Endothelial cell of umbilical vein (primary cell): ENCODE measurements around the gene AQP1. TPM values are rescaled to one million over a fixed set of nuclear protein-coding genes. Genes with fewer than 3 reads are reported as not detected.

Source experiments
- BruUV-seq: library from RNA; stranded (reverse); fragments of 400-500 nt; replicated peaks from 2 replicates; lab custom pipeline; 2021; lab: Mats Ljungman, UMichigan
- CTCF ChIA-PET: fragments of 300-600, 350-600 bp; sonication (Branson Sonifier 250); formaldehyde crosslinking; loops from one replicate; lab custom pipeline; 2021; ENCODE audit warnings: antibody characterized with exemption, inconsistent platforms; lab: Charles Lee
- POLR2A ChIA-PET: fragments of 300-600, 350-600 bp; sonication (Branson Sonifier 250); formaldehyde crosslinking; loops from one replicate; lab custom pipeline; 2021; ENCODE audit warnings: antibody characterized with exemption, inconsistent platforms; lab: Charles Lee
- DNase-seq: peaks from one replicate; pipeline ENCODE4 v3.0.0-alpha.2; 2011; ENCODE audit warnings: low read depth, low spot score
- FAIRE-seq: peaks from 2 replicates; lab custom pipeline; 2011; peaks lifted over from hg19 to GRCh38; lab: Jason Lieb, UNC
- H2AFZ ChIP-seq: 2 replicates; pipeline ENCODE4 v1.6.0; 2012; ENCODE audit warnings: low read depth, low read length, control low read depth, inconsistent platforms
- H3K27ac ChIP-seq: 2 replicates; pipeline ENCODE4 v1.5.1; 2011; ENCODE audit warnings: low read depth, mild to moderate bottlenecking, control low read depth, low read length, moderate library complexity; ENCODE audit not compliant: insufficient read depth
- H3K27me3 ChIP-seq, 2 experiments: 2 replicates each; pipeline versions ENCODE4 v1.6.0 to v1.6.1; 2011; ENCODE audit warnings: low read length in 2 of 2, mixed read lengths in 1 of 2; ENCODE audit not compliant: control insufficient read depth in 2 of 2, insufficient read depth in 2 of 2
- H3K36me3 ChIP-seq, 2 experiments: 2 replicates in 1 of 2; 3 replicates in 1 of 2; pipeline ENCODE4 v1.5.1; 2011; ENCODE audit warnings: low read length in 2 of 2, mild to moderate bottlenecking in 1 of 2, moderate library complexity in 1 of 2; ENCODE audit not compliant: control insufficient read depth in 2 of 2, insufficient read depth in 2 of 2; ENCODE audit errors: extremely low read depth in 1 of 2
- H3K4me1 ChIP-seq: 3 replicates; pipeline ENCODE4 v1.5.1; 2011; ENCODE audit warnings: mild to moderate bottlenecking, low read length; ENCODE audit not compliant: control insufficient read depth, insufficient read depth; ENCODE audit errors: extremely low read depth
- H3K4me2 ChIP-seq: 2 replicates; pipeline ENCODE4 v1.6.1; 2011; ENCODE audit warnings: low read length, control low read depth, mixed read lengths; ENCODE audit not compliant: insufficient read depth
- H3K4me3 ChIP-seq, 3 experiments: fragments of 200-600 bp in 1 of 3; sonication (generic), shearing (Covaris generic) in 1 of 3; replicated peaks in 1 of 3; 2 replicates each; pipeline ENCODE4 v1.5.1; 2011 to 2016; ENCODE audit warnings: control low read depth in 3 of 3, low read length in 3 of 3, mild to moderate bottlenecking in 2 of 3, inconsistent platforms in 1 of 3, low read depth in 1 of 3, moderate library complexity in 1 of 3; ENCODE audit not compliant: insufficient read depth in 1 of 3
- H3K79me2 ChIP-seq: 2 replicates; pipeline ENCODE4 v1.6.0; 2012; ENCODE audit warnings: low read length, inconsistent platforms; ENCODE audit not compliant: control insufficient read depth, insufficient read depth
- H3K9ac ChIP-seq: replicated peaks from 2 replicates; pipeline ENCODE3; 2011; ENCODE audit warnings: low read length, control low read depth; ENCODE audit not compliant: insufficient read depth; ENCODE audit errors: extremely low read depth
- H3K9me1 ChIP-seq: replicated peaks from 3 replicates; pipeline ENCODE4 v1.6.0; 2011; ENCODE audit warnings: mild to moderate bottlenecking, low read length; ENCODE audit not compliant: control insufficient read depth, insufficient read depth; ENCODE audit errors: extremely low read depth
- H3K9me3 ChIP-seq: replicated peaks from 2 replicates; pipeline ENCODE4 v1.5.1; 2012; ENCODE audit warnings: low read length, inconsistent platforms; ENCODE audit not compliant: control insufficient read depth, insufficient read depth
- H4K20me1 ChIP-seq: replicated peaks from 2 replicates; pipeline ENCODE3; 2011; ENCODE audit warnings: mild to moderate bottlenecking, low read length; ENCODE audit not compliant: control insufficient read depth, insufficient read depth; ENCODE audit errors: extremely low read depth
- CTCF ChIP-seq, 2 donors: IDR thresholded peaks; 1 replicate in 1 of 2; 2 replicates in 1 of 2; pipeline ENCODE4 v1.5.1; 2011; ENCODE audit warnings: low read length in 2 of 2, mild to moderate bottlenecking in 2 of 2, moderate library complexity in 2 of 2, control low read depth in 1 of 2, inconsistent platforms in 1 of 2, low read depth in 1 of 2; ENCODE audit not compliant: insufficient read depth in 1 of 2; ENCODE audit errors: extremely low read depth in 1 of 2
- EZH2 ChIP-seq: IDR thresholded peaks from 2 replicates; pipeline ENCODE4 v1.6.1; 2012; ENCODE audit warnings: borderline replicate concordance, low read depth, mild to moderate bottlenecking, moderate library complexity, low read length, inconsistent platforms; ENCODE audit not compliant: severe bottlenecking
- FOS ChIP-seq: IDR thresholded peaks from 2 replicates; pipeline ENCODE4 v1.6.1; 2011; ENCODE audit warnings: mild to moderate bottlenecking, low read length, moderate library complexity, borderline replicate concordance; ENCODE audit not compliant: insufficient read depth
- GATA2 ChIP-seq: IDR thresholded peaks from 2 replicates; pipeline ENCODE4 v1.7.0; 2011; ENCODE audit warnings: low read depth, mild to moderate bottlenecking, moderate library complexity, mixed read lengths, low read length; ENCODE audit not compliant: insufficient read length, insufficient read depth
- JUN ChIP-seq: IDR thresholded peaks from 2 replicates; pipeline ENCODE4 v1.6.1; 2011; ENCODE audit warnings: borderline replicate concordance, low read depth; ENCODE audit not compliant: insufficient read length, insufficient read depth
- MAX ChIP-seq: IDR thresholded peaks from 2 replicates; pipeline ENCODE4 v1.6.1; 2011; ENCODE audit not compliant: insufficient read depth, insufficient read length
- MYC ChIP-seq: IDR thresholded peaks from one replicate; pipeline ENCODE4 v1.6.1; 2011; ENCODE audit warnings: mild to moderate bottlenecking, low read depth, low read length
- POLR2A ChIP-seq: IDR thresholded peaks from 2 replicates; pipeline ENCODE4 v1.6.1; 2012; ENCODE audit warnings: low read depth, mild to moderate bottlenecking, control low read depth, low read length
- POLR2AphosphoS5 ChIP-seq: IDR thresholded peaks from 2 replicates; pipeline ENCODE4 v1.6.1; 2012; ENCODE audit warnings: low read depth, mild to moderate bottlenecking, control low read depth, low read length, moderate library complexity; ENCODE audit not compliant: insufficient read depth
- dilution Hi-C: fragments of 300-500 bp; cut with MboI; formaldehyde crosslinking; loops from one replicate; pipeline ENCODE4 v1.15.0; 2019; ENCODE audit warnings: low sequenced_read_pairs; ENCODE audit not compliant: extremely low pct_ligation_motif_present
- intact Hi-C: fragments of 100-400 bp; cut with micrococcal nuclease; formaldehyde crosslinking; loops from one replicate; pipeline ENCODE4 v1.10.0; 2022
- polyA plus RNA-seq, 4 experiments: library from polyadenylated mRNA; depleted of rRNA in 3 of 4; stranded (reverse) in 3 of 4; unstranded in 1 of 4; fragments of >200 nt; gene quantifications; 2 replicates each; pipeline versions ENCODE4 v1.2.1 to v1.2.3, GENCODE V29; 2011 to 2012; ENCODE audit warnings: missing spikeins in 1 of 4
- total RNA-seq: library from RNA; stranded (reverse); gene quantifications from 2 replicates; pipeline ENCODE4 v1.2.3, GENCODE V29; 2021

Gene AQP1
- total and polyA plus RNA-seq, 2 donors (not counting 3 experiments of a cell fraction or from before 2014, with no cell fraction given) = 11.7 to 15.9 TPM

GRCh38 chr7:30906515-30907240 lies 5.0 kb upstream of the AQP1 start:
- H4K20me1 ChIP-seq = no peaks in the 10 kb centered on the region
- H3K27ac ChIP-seq = no peak overlapping the region
- no peaks in the 10 kb centered on the region for H3K9me1 ChIP-seq
- DNase-seq (no peak), FAIRE-seq (no peak)
- no peaks in the 10 kb centered on the region for H3K4me1 ChIP-seq
- dilution Hi-C loops = no loop called here
- H3K79me2 ChIP-seq = no peaks in the 10 kb centered on the region
- TF ChIP-seq EZH2 = no peak
- TF ChIP-seq JUN = no peak
- no peak for TF ChIP-seq POLR2AphosphoS5
- TF ChIP-seq POLR2A = no peak
- no peak for TF ChIP-seq FOS
- no peak for TF ChIP-seq MYC
- TF ChIP-seq GATA2 = no peak
- no peak for TF ChIP-seq MAX
- no peak for TF ChIP-seq CTCF (IDR thresholded peaks at IDR 0.05; ENCODE audit: extremely low read depth in 1 of 2, insufficient read depth in 1 of 2, low read depth in 1 of 2, low read length in 2 of 2)
- ChIA-PET POLR2A (no interaction called here), CTCF (interaction anchor here (1.0 to 2.3 kb wide), 3 partner anchors 18 to 44 kb away, joined by 3 to 12 read pairs (median 3); no protein-coding TSS in a partner anchor)
- no peak overlapping the region for H3K4me2 ChIP-seq
- no TSS peak for BruUV-seq
- no peak overlapping the region for H2AFZ ChIP-seq
- intact Hi-C loops = no loop called here
- H3K4me3 ChIP-seq = no peak overlapping the region
- H3K9ac ChIP-seq = no peak overlapping the region
- H3K9me3 ChIP-seq = no peaks in the 10 kb centered on the region
- no peaks in the 10 kb centered on the region for H3K36me3 ChIP-seq
- no peaks in the 10 kb centered on the region for H3K27me3 ChIP-seq
